Peyer's patch (tissue), 4 donors: ENCODE measurements around the gene BRAT1.

ENCODE experiments used
- POLR2A ChIP-seq, 2 donors: fragments of 450-650 bp; IDR thresholded peaks; one replicate each; pipeline ENCODE4 v1.5.1; 2017; ENCODE audit warnings: antibody characterized with exemption in 2 of 2, mild to moderate bottlenecking in 2 of 2, moderate library complexity in 2 of 2
- TF ChIP-seq, protein P1 (sequence below), 6 experiments: fragments of 450-650 bp in 4 of 6; fragments of 200-600 bp in 2 of 6; sonication (generic) in 1 of 6; IDR thresholded peaks; one replicate each; pipeline ENCODE4 v1.5.1; 2017 to 2019; ENCODE audit warnings: antibody characterized with exemption in 6 of 6, mild to moderate bottlenecking in 3 of 6, moderate library complexity in 1 of 6

- TF ChIP-seq, protein P1, sequence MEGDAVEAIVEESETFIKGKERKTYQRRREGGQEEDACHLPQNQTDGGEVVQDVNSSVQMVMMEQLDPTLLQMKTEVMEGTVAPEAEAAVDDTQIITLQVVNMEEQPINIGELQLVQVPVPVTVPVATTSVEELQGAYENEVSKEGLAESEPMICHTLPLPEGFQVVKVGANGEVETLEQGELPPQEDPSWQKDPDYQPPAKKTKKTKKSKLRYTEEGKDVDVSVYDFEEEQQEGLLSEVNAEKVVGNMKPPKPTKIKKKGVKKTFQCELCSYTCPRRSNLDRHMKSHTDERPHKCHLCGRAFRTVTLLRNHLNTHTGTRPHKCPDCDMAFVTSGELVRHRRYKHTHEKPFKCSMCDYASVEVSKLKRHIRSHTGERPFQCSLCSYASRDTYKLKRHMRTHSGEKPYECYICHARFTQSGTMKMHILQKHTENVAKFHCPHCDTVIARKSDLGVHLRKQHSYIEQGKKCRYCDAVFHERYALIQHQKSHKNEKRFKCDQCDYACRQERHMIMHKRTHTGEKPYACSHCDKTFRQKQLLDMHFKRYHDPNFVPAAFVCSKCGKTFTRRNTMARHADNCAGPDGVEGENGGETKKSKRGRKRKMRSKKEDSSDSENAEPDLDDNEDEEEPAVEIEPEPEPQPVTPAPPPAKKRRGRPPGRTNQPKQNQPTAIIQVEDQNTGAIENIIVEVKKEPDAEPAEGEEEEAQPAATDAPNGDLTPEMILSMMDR (IDR thresholded peaks at IDR 0.05), result no peak
- no peak for TF ChIP-seq POLR2A (IDR thresholded peaks at IDR 0.05)
These were observed 37.1 kb upstream of the BRAT1 start for GRCh38 chr7:2592375-2592865.
